ENCODE results near the gene FOXRED1. TPM values are rescaled to one million over a fixed set of nuclear protein-coding genes. Genes with fewer than 3 reads are reported as not detected.

FOXRED1 gene
- total RNA-seq, 1 donor from 2014 or later, result 60.9 TPM

DNA sequence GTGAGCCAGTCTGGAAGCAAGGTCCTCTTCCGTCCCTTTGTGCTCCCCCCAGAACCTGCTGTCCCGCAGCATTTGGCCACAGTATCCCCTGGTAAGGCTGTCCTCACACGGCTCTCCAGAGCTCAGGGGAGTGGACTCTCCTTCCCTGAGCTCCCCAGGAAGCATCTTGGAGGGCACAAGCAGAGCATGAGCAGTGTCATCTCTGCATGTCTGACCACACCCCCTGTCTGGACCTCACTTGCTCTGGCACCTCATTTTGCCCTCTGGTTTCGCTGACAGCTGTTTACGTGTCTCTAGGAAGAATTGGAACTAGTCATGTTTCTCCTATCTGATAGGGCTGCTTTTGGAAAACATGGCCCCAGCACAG, 50.4 kb downstream of the FOXRED1 start:
- TF ChIP-seq, protein P1, sequence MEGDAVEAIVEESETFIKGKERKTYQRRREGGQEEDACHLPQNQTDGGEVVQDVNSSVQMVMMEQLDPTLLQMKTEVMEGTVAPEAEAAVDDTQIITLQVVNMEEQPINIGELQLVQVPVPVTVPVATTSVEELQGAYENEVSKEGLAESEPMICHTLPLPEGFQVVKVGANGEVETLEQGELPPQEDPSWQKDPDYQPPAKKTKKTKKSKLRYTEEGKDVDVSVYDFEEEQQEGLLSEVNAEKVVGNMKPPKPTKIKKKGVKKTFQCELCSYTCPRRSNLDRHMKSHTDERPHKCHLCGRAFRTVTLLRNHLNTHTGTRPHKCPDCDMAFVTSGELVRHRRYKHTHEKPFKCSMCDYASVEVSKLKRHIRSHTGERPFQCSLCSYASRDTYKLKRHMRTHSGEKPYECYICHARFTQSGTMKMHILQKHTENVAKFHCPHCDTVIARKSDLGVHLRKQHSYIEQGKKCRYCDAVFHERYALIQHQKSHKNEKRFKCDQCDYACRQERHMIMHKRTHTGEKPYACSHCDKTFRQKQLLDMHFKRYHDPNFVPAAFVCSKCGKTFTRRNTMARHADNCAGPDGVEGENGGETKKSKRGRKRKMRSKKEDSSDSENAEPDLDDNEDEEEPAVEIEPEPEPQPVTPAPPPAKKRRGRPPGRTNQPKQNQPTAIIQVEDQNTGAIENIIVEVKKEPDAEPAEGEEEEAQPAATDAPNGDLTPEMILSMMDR (IDR thresholded peaks at IDR 0.05; ENCODE audit: partially characterized antibody, unreplicated experiment), result no peak
- Mint-ChIP-seq H3K4me1 (ENCODE audit: low read depth, unreplicated experiment) (peaks cover 3% of the 10 kb centered on the region), H3K4me3 (ENCODE audit: unreplicated experiment) (no peak overlapping the region), H3K27ac (ENCODE audit: unreplicated experiment) (no peak overlapping the region), H3K27me3 (ENCODE audit: unreplicated experiment) (no peaks in the 10 kb centered on the region), H3K36me3 (ENCODE audit: unreplicated experiment) (peaks cover under 1% of the 10 kb centered on the region), H3K9me3 (ENCODE audit: unreplicated experiment) (no peaks in the 10 kb centered on the region)
- DNase-seq, result no peak

DNA sequence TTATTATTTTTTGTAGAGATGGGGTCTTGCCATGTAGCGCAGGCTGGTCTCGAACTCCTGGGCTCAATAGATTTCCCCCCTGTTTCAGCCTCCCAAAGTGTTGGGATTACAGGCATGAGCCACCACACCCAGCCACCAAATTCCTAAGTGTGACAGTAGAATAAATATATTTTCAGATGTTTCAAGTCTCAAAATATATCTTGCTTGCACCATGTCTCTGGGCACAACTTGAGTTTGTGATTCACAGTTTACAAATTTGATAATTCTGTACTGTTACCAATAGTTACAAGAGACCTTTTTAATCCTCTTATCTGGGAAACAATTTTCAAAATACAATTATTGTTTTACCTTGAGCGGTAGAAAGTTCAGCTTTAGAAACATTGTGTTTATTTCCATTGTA, 54.0 kb downstream of the FOXRED1 start:
- Mint-ChIP-seq H3K27ac (ENCODE audit: unreplicated experiment) (no peak overlapping the region), H3K4me3 (ENCODE audit: unreplicated experiment) (no peak overlapping the region), H3K9me3 (ENCODE audit: unreplicated experiment) (no peaks in the 10 kb centered on the region), H3K36me3 (ENCODE audit: unreplicated experiment) (no peaks in the 10 kb centered on the region), H3K27me3 (ENCODE audit: unreplicated experiment) (no peaks in the 10 kb centered on the region), H3K4me1 (ENCODE audit: low read depth, unreplicated experiment) (peaks cover 3% of the 10 kb centered on the region)
- TF ChIP-seq, protein P1 (IDR thresholded peaks at IDR 0.05; ENCODE audit: partially characterized antibody, unreplicated experiment), result no peak
- no peak for DNase-seq

DNA sequence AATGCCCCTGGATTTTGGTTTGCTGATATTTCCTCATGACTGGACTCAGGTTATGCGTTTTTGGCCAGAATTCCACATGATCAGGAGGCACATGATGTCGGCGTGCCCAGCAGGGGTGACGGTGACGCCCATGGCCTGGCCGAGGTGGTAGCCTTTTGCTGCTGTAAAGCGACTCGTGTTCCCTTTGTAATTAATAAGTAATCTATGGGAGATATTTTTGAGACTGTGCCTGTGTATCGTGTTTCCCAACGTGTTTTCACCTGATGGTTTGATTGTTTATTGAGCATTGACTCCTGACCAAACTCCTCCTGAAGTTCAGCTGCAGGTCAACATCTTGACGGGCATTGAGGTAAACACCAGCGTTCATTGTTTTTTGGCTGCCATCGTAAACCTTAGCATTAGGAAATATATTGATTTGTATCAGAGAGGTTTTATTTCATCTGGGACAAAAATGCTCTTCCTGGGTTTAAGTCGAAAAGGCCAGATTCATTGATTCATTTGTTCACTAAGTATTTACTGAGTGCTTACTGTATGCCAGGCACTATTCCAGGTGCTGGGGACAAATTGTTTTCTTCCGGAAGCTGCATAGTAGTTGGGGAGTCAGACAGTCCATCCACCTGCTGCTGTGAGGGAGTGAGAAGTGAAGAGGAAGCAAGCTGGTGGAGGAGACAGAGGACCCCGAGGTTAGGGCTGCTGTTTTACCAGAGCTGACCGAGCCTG, 58.5 kb downstream of the FOXRED1 start:
- peaks cover 4% of the 10 kb centered on the region for H3K27me3 Mint-ChIP-seq (ENCODE audit: unreplicated experiment)
- DNase-seq, result no peak
- H3K36me3 Mint-ChIP-seq (ENCODE audit: unreplicated experiment), result no peaks in the 10 kb centered on the region
- no peaks in the 10 kb centered on the region for H3K9me3 Mint-ChIP-seq (ENCODE audit: unreplicated experiment)
- TF ChIP-seq, protein P1 (IDR thresholded peaks at IDR 0.05; ENCODE audit: partially characterized antibody, unreplicated experiment), result no peak
- H3K4me1 Mint-ChIP-seq (ENCODE audit: low read depth, unreplicated experiment), result peaks cover 4% of the 10 kb centered on the region
- no peak overlapping the region for H3K4me3 Mint-ChIP-seq (ENCODE audit: unreplicated experiment)
- H3K27ac Mint-ChIP-seq (ENCODE audit: unreplicated experiment), result no peak overlapping the region

Other genes starting within 250 kb of the FOXRED1 start
- gene CDON, start 206.3 kb upstream of the FOXRED1 start, total RNA-seq (ENCODE audit: unreplicated experiment), result 21.0 TPM
- 41.8 TPM for gene RPUSD4, start 57.5 kb upstream of the FOXRED1 start, total RNA-seq (ENCODE audit: unreplicated experiment)
- 33.0 TPM for gene FAM118B, start 57.4 kb upstream of the FOXRED1 start, total RNA-seq (ENCODE audit: unreplicated experiment)
- 58.0 TPM for gene SRPRA, start 259 bp upstream of the FOXRED1 start, total RNA-seq (ENCODE audit: unreplicated experiment)
- 8.2 TPM for gene TIRAP, start 13.9 kb downstream of the FOXRED1 start, total RNA-seq (ENCODE audit: unreplicated experiment)
- gene DCPS, start 34.9 kb downstream of the FOXRED1 start, total RNA-seq (ENCODE audit: unreplicated experiment), result 7.2 TPM
- 10.4 TPM for gene ST3GAL4, start 86.5 kb downstream of the FOXRED1 start, total RNA-seq (ENCODE audit: unreplicated experiment)

All from glutamatergic neuron (in vitro differentiated cells).